Measurements from ENCODE around the gene LHB. TPM values are rescaled to one million over a fixed set of nuclear protein-coding genes. Genes with fewer than 3 reads are reported as not detected.
A peak's percentile ranks its signal among the peaks of the same experiment; 100 is the strongest.

Gene LHB
- polyA plus RNA-seq, 1 donor: not detected

GRCh38 chr19:49014123-49014869 is 2.6 kb downstream of the LHB start:
- DNase-seq (ENCODE audit: low read depth): no peak

- no peak for DNase-seq (ENCODE audit: low read depth)
These were observed 5.7 kb downstream of the LHB start for GRCh38 chr19:49011194-49011593.

- no peak for DNase-seq (ENCODE audit: low read depth)
These were observed 6.4 kb downstream of the LHB start for GRCh38 chr19:49010453-49010852.

GRCh38 chr19:49009828-49010227 is 7.1 kb downstream of the LHB start:
- DNase-seq (ENCODE audit: low read depth): no peak

- DNase-seq (ENCODE audit: low read depth): no peak
These were observed 10.0 kb downstream of the LHB start for GRCh38 chr19:49006905-49007304.

- DNase-seq (ENCODE audit: low read depth): no peak
These were observed 11.8 kb downstream of the LHB start for GRCh38 chr19:49004964-49005614.

GRCh38 chr19:49004133-49004532 is 12.8 kb downstream of the LHB start:
- DNase-seq (ENCODE audit: low read depth): no peak

- no peak for DNase-seq (ENCODE audit: low read depth)
These were observed 17.2 kb downstream of the LHB start for GRCh38 chr19:48999481-49000325.

- no peak for DNase-seq (ENCODE audit: low read depth)
These were observed 18.9 kb downstream of the LHB start for GRCh38 chr19:48997972-48998371.

- no peak for DNase-seq (ENCODE audit: low read depth)
These were observed 22.9 kb downstream of the LHB start for GRCh38 chr19:48994035-48994386.

- peak; percentile 98 for DNase-seq (ENCODE audit: low read depth)
These were observed 23.5 kb downstream of the LHB start, which contains the start of the genes GYS1 and RUVBL2 for GRCh38 chr19:48993175-48994034. Gene GYS1, minus strand, starts transcription at chr19:48993309. Its CDS starts 197 bp downstream, at chr19:48993112. Gene RUVBL2, plus strand, starts transcription at chr19:48993887. Its CDS starts 25 bp downstream, at chr19:48993912.

GRCh38 chr19:48992581-48993174 is 24.2 kb downstream of the LHB start:
- no peak for DNase-seq (ENCODE audit: low read depth)

- peak; percentile 44 for DNase-seq (ENCODE audit: low read depth)
These were observed 24.9 kb downstream of the LHB start for GRCh38 chr19:48991873-48992580.

- no peak for DNase-seq (ENCODE audit: low read depth)
These were observed 25.8 kb downstream of the LHB start for GRCh38 chr19:48991011-48991609.

GRCh38 chr19:48990400-48990799 is 26.5 kb downstream of the LHB start:
- no peak for DNase-seq (ENCODE audit: low read depth)

GRCh38 chr19:48989701-48990291 is 27.1 kb downstream of the LHB start:
- no peak for DNase-seq (ENCODE audit: low read depth)

GRCh38 chr19:48988860-48989259 is 28.0 kb downstream of the LHB start:
- no peak for DNase-seq (ENCODE audit: low read depth)

- DNase-seq (ENCODE audit: low read depth): no peak
These were observed 28.6 kb downstream of the LHB start for GRCh38 chr19:48988286-48988685.

- no peak for DNase-seq (ENCODE audit: low read depth)
These were observed 29.6 kb downstream of the LHB start for GRCh38 chr19:48987323-48987722.

Measured in forelimb muscle (tissue), 1 donor.